ENCODE results near the gene CD320.
"Not testable (repeated sequence)": the region's sequence is repeated elsewhere in the genome, so short reads cannot be mapped to it uniquely, and the experiment has no call there.

The CD320 gene

DNA sequence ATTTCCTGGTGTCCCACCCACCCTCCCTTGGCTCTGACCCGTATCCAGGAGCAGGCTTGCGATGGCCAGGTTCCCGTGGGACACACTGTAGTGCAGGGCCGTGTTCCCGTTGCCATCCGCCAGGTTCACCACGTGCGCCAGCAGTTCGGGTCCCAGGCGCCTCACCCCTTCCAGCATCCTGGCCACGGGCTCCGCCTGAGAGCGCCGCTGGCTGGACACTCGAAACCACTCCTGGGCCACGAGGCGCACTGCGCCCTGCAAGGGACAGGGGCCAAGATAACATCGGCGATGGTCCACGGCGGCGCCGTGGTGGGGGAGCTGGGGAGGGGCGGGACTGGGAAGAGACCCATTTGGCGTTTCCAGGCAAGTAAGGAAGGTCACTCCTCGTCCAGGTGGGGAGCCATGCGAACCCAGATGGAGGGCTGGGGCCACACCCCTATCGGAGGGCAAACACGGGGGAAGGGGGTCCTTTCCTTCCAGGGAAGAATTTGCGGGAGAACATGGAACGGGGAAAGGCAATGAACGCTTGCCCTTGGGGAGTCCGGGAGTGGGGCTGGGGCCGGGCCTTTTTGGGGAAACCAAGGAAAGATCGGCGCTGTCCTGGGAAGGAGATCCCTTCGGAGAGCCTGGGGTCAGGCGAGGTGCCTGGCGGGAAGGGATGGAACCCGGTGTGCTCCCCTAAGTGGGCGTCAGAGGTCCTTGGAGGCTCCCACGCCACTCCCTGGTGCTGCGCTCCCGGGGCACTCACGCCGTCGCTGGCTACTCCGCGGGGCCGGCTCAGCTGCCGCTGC, 25.0 kb upstream of the CD320 start:
- no peak for DNase-seq

DNA sequence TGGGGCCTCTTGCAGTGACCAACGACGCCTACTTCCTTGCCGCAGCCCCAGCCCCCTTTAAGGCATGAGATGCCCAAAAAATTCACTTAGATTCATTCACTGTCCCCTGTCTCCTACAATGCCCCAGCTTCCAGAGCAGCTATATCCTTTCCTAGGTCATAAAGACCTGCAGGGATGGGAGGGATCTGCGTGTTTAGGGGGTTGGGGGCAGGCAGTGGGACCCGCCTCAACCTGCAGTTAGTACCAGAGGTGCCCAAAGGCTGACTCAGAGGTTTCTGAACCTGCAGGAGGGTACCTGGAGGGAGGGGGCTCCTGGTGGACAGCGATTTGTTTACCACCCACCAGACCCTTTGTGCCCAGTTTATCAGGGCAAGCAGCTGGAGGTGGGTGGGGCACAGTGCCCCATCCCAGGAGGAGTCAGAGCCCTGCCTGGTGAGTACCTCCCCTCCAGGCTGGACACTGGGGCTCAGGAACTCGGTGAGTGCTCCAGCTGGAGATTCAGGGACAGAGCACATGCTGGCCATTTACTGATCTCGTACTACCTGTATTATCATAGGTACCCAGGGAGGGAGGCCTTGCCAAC, 23.2 kb upstream of the CD320 start:
- no peak for DNase-seq

GRCh38 chr19:8329996-8330395, 21.8 kb upstream of the CD320 start:
- DNase-seq: no peak

DNA sequence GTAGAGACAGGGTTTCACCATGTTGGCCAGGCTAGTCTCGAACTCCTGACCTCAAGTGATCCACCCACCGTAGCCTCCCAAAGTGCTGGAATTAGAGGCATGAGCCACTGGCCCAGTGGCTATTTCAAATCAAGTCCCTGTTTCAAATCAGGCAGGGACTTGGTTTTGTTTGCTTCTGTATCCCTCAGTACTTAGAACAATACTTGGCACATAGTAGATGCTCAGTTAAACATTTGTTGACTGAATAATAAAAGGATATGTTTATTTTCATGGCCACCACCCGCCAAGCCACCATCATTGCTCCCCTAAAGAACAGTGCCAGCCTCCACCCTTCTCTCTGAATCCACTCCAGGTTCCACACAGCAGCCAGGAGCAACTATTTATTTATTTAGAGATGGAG, 17.3 kb upstream of the CD320 start:
- DNase-seq: no peak

GRCh38 chr19:8324186-8325050, 16.3 kb upstream of the CD320 start:
- no peak for DNase-seq

GRCh38 chr19:8323781-8324185, 15.6 kb upstream of the CD320 start:
- no peak for DNase-seq

DNA sequence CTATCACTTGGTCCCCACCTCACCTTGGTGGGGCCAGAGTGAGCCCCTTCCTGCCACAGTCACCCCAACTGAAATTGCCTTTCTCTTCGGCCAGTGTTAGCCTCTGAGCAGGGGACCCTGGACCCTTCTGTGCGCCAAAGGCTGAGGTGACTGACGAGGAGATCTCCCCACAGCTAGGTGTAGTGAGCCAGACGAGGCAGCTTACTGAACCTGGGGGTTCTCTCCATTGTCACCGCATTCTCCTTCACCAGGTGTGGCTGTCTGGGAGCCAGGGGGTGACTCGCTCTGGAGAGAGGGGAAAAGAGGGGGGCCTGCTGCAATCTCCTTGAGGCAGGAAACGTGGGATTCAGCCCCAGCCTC, 14.5 kb upstream of the CD320 start:
- DNase-seq: no peak

- no peak for DNase-seq
Measured at GRCh38 chr19:8321986-8322637, 14.0 kb upstream of the CD320 start.

DNA sequence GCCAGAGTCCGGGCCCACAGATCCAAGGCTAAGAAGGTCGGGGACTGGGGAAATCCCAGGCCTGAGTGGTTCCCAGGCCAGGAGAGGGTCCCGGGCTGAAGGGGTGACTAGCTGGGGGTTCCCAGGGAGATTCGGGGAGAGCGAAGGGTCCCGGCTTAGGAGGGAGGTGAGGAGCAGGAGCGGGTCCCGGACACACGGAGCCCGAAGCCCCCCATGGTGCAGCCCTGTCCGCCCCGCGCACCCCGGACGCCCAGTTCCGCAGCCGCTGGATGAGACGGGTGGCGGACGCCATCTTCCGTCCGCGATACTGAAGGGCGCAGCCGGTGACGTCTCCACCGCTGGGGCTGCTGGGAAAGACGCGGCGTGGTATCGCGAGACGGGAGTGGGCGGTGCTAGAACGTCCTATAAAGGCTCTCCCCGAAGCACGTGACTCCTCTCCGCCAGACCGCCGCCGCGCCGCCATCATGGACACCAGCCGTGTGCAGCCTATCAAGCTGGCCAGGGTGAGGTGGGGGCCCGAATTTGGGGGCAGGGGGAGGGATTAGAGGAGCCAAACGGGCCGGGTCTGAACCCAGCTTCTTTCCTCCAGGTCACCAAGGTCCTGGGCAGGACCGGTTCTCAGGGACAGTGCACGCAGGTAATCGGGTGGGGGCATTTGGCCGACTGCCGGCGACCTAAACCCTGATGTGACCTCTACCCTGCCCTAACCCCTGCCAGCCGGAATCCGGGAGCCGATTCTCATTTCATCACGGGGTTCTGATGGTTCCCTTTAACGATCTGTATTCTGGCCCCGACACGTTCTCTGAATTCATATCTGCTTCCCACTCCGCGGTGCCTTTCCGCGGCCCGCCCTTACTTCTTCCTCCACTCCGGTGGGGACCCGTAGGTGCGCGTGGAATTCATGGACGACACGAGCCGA, 13.2 kb upstream of the CD320 start, which contains the start of the genes NDUFA7 and RPS28:
Gene NDUFA7 (minus strand): TSS at position 309 of the 919 bp plus-strand sequence. CDS start 17 bp downstream, at position 292.
Gene RPS28 (plus strand): TSS at position 430 of the 919 bp plus-strand sequence. CDS start 35 bp downstream, at position 465.
- peak; percentile 98 for DNase-seq

DNA sequence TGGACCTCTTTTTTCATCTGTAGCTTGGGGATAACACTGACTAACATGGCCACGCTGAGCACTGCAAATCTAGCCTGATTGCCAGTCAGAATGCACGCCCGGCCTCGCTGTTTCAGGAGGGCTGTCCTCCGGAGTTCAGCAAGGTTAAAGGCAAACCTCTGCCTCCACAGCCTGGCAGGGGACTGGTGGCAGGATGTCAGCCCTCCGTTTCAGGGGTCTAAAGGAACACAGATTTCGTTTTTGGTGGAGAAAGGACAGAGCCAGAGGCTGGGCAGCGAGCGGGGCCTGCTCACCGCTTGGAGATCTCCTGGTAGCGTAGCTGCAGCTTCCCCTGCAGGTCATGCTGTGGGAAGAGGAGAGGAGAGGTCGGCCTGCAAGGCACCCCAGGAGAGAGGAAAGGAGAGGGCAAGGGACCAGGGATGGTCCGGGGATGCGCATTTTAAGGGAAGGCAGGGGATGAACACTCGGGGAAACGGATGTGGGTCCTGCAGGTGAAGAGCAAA, 12.5 kb upstream of the CD320 start:
- peak; percentile 19 for DNase-seq

- DNase-seq: no peak
Measured at GRCh38 chr19:8319807-8320520, 11.8 kb upstream of the CD320 start.

GRCh38 chr19:8318835-8319234, 10.7 kb upstream of the CD320 start:
- not testable (repeated sequence) for DNase-seq

GRCh38 chr19:8316351-8317125, 8.4 kb upstream of the CD320 start:
- DNase-seq: no peak

DNA sequence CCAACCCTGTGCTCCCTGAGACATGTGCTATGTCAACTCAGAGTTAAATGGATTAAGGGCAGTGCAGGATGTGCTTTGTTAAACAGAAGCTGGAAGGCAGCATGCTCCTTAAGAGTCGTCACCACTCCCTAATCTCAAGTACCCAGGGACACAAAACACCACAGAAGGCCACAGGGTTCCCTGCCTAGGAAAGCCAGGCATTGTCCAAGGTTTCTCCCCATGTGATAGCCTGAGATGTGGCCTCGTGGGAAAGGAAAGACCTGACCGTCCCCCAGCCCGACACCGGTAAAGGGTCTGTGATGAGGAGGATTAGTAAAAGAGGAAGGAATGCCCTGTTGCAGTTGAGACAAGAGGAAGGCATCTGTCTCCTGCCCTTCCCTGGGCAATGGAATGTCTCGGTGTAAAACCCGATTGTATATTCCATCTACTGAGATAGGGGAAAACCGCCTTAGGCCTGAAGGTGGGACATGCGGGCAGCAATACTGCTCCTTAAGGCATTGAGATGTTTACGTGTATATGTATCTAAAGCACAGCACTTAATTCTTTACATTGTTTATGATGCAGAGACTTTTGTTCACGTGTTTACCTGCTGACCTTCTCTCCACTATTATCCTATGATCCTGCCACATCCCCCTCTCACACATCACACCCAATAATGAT, 7.0 kb upstream of the CD320 start:
- DNase-seq: not testable (repeated sequence)

DNA sequence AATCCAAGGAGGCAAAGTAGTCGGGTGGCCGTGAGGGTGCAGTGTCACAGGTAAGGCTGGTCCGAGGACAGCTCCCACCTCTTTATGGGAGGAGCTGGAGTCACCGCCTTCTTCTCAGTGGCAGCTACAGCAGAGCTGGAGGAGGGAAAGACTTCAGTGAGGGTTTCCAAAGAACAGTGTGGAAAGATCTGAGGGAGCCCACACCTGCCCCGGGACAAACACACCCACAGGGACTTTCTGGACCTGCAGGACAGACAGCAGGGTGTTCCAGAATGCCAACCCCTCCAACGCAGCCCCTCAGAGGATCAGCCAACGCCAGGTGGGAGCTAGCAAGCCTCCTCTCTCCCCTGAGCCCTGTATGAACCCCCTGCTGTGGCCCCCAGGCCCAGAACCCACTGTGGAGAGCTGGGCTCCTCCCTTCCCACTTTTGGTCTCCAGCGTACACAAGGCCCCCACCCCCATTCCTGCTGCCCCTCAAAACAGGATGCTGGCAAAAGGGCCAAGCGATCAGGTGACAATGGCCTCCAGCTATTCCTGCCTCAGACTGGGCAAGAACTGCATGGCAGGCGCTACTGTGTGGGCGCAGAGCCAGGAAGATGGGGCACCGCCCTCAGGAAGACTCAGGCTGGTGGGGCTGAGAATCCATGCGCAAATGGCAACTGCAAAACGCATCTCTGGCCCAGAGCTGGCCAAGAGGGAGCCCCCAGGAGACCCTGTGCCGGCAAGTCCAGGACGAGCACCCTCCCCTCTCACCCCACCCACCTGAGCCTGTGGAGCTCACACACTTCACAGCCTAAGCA, 3.5 kb upstream of the CD320 start:
- no peak for DNase-seq

- no peak for DNase-seq
Measured at GRCh38 chr19:8310342-8311055, 2.3 kb upstream of the CD320 start.

DNA sequence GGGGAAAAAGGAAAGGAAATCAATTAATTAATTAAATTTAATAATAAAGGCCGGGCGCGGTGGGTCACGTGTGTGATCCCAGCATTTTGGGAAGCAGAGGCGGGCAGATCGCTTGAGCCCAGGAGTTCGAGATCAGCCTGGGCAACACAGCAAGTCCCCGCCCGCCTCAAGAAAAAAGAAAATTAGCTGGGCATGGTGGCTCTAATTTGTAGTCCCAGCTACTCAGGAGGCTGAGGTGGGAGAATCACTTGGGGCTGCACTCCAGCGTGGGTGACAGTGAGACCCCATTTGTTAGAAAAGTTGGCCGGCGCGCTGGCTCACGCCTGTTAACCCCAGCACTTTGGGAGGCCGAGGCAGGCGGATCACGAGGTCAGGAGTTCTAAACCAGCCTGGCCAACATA, 733 bp upstream of the CD320 start:
- DNase-seq: no peak

DNA sequence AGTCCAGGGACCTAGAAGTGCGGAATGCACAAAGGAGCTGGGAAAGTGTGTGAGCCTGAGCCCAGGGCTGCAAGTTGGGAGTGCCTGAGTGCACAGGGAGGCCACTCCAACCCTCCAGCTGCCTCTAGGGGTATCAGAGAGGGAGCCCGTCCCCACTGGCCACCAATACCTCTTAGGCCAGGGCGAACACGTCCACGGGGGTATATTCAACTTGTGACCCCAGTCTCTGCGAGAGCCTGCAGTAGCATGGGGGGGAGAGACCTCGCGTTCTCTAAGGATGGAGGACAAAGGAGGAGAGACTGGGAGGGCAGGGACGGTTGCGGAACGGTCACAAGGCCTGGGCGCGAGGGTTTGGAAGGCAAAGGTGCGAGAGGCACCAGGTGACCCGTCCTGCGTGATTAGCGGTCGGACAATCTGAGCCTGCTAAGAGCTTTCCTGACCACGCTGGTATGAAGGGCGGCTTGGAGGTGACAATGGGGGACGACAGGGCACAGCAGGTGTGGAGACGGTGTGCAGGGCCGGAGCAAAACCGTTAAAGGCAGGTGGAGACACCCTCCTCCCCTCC, 676 bp downstream of the CD320 start:
- DNase-seq: no peak
